Activated B cell treated with CpG ODN at 0.5 μM for 24 hours (primary cell): Measurements from ENCODE around the gene ACTL8. TPM values are rescaled to one million over a fixed set of nuclear protein-coding genes. Genes with fewer than 3 reads are reported as not detected.

ENCODE experiments used
- ATAC-seq: fragments of 200-7000 bp; cut with Tn5 transposase; one replicate; pipeline ENCODE4 v1.10.0; 2021; ENCODE audit warnings: low read depth, mild to moderate bottlenecking, moderate library complexity
- CTCF ChIA-PET: fragments of 350-600 bp; sonication (Branson Sonifier 250); formaldehyde crosslinking; loops from one replicate; lab custom pipeline; 2021; ENCODE audit warnings: antibody characterized with exemption; lab: Charles Lee
- POLR2A ChIA-PET: fragments of 350-600 bp; sonication (Branson Sonifier 250); formaldehyde crosslinking; loops from one replicate; lab custom pipeline; 2021; ENCODE audit warnings: antibody characterized with exemption; lab: Charles Lee
- DNase-seq: peaks from one replicate; pipeline ENCODE4 v3.0.0; 2022
- H3K27ac Mint-ChIP-seq: one replicate; pipeline ENCODE4 v1.8.0; 2020; ENCODE audit warnings: mixed read lengths
- H3K27me3 Mint-ChIP-seq: one replicate; pipeline ENCODE4 v1.8.0; 2021; ENCODE audit warnings: mixed read lengths
- H3K36me3 Mint-ChIP-seq: one replicate; pipeline ENCODE4 v1.8.0; 2021; ENCODE audit warnings: low read depth, mixed read lengths
- H3K4me1 Mint-ChIP-seq: one replicate; pipeline ENCODE4 v1.8.0; 2021; ENCODE audit warnings: mixed read lengths
- H3K4me3 Mint-ChIP-seq: one replicate; pipeline ENCODE4 v1.8.0; 2020; ENCODE audit warnings: mild to moderate bottlenecking, mixed read lengths
- H3K9me3 Mint-ChIP-seq: one replicate; pipeline ENCODE4 v1.8.0; 2020; ENCODE audit warnings: mixed read lengths
- intact Hi-C: fragments of 100-400 bp; cut with micrococcal nuclease; formaldehyde crosslinking; loops from one replicate; pipeline ENCODE4 v1.15.1; 2024
- total RNA-seq: library from RNA; stranded (reverse); gene quantifications from 2 replicates; pipeline ENCODE4 v1.2.3, GENCODE V29; 2022
- TF ChIP-seq, protein P1 (sequence below): fragments of 200-600 bp; IDR thresholded peaks from one replicate; pipeline ENCODE4 v1.8.0; 2022; ENCODE audit warnings: antibody characterized with exemption, mild to moderate bottlenecking

ACTL8 gene
- total RNA-seq, 1 donor from 2014 or later, result not detected

DNA sequence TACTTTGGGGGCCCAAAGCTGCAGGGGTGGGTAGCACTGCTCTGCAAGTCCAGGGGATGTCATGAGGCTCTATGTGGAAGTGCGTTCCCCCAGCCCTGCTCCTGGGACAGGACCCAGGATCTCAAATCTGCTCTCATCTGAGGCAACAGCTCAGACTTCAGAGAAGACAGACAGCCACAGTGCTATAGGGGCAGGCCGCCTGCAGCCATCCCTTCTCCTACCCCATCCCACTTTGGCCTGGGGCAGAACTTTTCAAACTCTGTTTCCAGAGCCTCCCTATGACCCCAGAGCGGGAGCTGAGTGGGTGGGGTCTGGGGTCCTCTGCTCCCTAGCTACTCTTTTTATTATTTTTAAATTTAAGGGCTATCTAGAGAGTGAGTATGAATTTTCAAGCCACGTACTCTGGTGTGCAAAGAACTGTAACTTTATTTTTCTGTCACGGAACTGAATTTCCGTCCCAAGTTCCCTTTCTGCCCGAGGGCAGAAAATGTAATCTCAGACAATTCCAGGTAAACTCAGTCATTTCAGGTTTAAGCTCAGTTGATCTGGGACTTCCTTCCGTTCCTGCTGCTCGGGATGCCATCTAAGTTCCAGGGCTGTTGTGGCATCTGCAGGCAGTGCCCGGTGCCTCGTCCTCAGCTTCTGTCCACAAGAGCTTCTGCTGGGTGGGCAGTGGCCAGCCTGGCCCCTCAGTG is 98.3 kb downstream of the ACTL8 start:
- H3K4me1 Mint-ChIP-seq, result no peaks in the 10 kb centered on the region
- H3K4me3 Mint-ChIP-seq, result no peak overlapping the region
- ATAC-seq, result no peak
- CTCF ChIA-PET, result no interaction called here
- H3K27me3 Mint-ChIP-seq, result peaks cover 7% of the 10 kb centered on the region
- DNase-seq, result no peak
- TF ChIP-seq, protein P1, sequence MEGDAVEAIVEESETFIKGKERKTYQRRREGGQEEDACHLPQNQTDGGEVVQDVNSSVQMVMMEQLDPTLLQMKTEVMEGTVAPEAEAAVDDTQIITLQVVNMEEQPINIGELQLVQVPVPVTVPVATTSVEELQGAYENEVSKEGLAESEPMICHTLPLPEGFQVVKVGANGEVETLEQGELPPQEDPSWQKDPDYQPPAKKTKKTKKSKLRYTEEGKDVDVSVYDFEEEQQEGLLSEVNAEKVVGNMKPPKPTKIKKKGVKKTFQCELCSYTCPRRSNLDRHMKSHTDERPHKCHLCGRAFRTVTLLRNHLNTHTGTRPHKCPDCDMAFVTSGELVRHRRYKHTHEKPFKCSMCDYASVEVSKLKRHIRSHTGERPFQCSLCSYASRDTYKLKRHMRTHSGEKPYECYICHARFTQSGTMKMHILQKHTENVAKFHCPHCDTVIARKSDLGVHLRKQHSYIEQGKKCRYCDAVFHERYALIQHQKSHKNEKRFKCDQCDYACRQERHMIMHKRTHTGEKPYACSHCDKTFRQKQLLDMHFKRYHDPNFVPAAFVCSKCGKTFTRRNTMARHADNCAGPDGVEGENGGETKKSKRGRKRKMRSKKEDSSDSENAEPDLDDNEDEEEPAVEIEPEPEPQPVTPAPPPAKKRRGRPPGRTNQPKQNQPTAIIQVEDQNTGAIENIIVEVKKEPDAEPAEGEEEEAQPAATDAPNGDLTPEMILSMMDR, result no peak
- intact Hi-C loops, result no loop called here
- H3K36me3 Mint-ChIP-seq, result no peaks in the 10 kb centered on the region
- H3K9me3 Mint-ChIP-seq, result no peaks in the 10 kb centered on the region
- no peak overlapping the region for H3K27ac Mint-ChIP-seq
- POLR2A ChIA-PET, result no interaction called here

DNA sequence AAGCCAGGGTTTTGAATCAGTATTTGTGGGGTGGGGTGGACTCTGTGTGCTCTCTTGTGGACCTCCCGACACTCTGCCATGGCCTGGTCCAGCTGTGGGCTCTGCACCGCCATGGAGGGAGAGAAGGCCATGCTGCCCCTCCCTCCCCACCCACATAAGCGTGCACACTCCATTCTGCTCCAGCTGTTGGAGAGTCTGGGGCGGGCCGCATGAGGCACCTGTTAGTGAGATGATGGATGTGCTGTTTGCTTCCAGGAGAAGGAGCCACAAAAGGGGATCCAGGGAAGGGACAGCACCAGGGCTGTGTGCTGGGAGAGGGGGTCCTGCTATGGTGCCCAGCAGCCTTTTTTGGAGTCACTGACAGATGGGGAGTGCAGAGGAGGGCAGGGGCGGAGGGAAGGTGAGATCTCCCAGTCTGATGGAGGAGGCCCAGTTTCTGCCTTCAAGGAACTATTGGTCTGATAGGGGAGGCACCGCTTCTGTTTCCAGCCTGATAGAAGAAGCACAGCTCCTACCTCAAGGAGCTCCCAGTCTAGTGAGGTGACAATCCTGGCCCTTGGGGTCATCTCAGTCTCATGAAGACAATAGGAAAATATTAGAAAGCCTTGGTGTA is 101.5 kb downstream of the ACTL8 start:
- no peaks in the 10 kb centered on the region for H3K9me3 Mint-ChIP-seq
- TF ChIP-seq, protein P1, result no peak
- ATAC-seq, result no peak
- DNase-seq, result no peak
- H3K4me3 Mint-ChIP-seq, result no peak overlapping the region
- intact Hi-C loops, result no loop called here
- CTCF ChIA-PET, result no interaction called here
- no peaks in the 10 kb centered on the region for H3K4me1 Mint-ChIP-seq
- POLR2A ChIA-PET, result no interaction called here
- H3K36me3 Mint-ChIP-seq, result no peaks in the 10 kb centered on the region
- H3K27me3 Mint-ChIP-seq, result peaks cover 7% of the 10 kb centered on the region
- H3K27ac Mint-ChIP-seq, result no peak overlapping the region

- Mint-ChIP-seq H3K27me3 (peaks cover 7% of the 10 kb centered on the region), H3K9me3 (no peaks in the 10 kb centered on the region), H3K27ac (no peak overlapping the region), H3K4me1 (no peaks in the 10 kb centered on the region), H3K4me3 (no peak overlapping the region), H3K36me3 (no peaks in the 10 kb centered on the region)
- ChIA-PET CTCF (no interaction called here), POLR2A (no interaction called here)
- no peak for ATAC-seq
- TF ChIP-seq, protein P1, result no peak
- no peak for DNase-seq
- intact Hi-C loops, result no loop called here
These were observed 102.0 kb downstream of the ACTL8 start for GRCh38 chr1:17857109-17857499.

DNA sequence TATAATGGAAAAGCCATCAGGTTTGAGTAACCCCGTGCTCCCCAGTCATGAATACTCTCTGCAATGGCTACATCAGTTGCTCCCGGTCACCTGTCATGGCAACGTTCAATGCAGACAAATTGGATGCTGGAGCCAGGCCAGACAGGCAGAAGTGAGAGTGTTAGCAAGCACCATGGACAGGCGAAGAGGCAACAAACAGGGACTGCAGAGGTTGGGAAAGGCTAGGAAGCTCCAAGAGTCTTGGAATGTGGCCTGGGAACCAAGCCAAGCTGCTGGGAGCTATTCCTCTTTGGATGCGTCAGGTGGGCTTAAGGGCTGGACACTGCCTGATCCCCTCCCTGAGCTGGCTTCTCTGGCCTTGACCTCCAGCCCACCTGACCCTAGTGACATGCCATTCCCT is 102.9 kb downstream of the ACTL8 start:
- DNase-seq (no peak), ATAC-seq (no peak)
- no peak overlapping the region for H3K4me3 Mint-ChIP-seq
- H3K4me1 Mint-ChIP-seq, result no peaks in the 10 kb centered on the region
- POLR2A ChIA-PET, result no interaction called here
- TF ChIP-seq, protein P1, result no peak
- no peak overlapping the region for H3K27ac Mint-ChIP-seq
- CTCF ChIA-PET, result no interaction called here
- no peaks in the 10 kb centered on the region for H3K9me3 Mint-ChIP-seq
- H3K27me3 Mint-ChIP-seq, result peaks cover 7% of the 10 kb centered on the region
- intact Hi-C loops, result no loop called here
- H3K36me3 Mint-ChIP-seq, result no peaks in the 10 kb centered on the region

- no peak overlapping the region for H3K4me3 Mint-ChIP-seq
- no peaks in the 10 kb centered on the region for H3K4me1 Mint-ChIP-seq
- intact Hi-C loops, result no loop called here
- H3K9me3 Mint-ChIP-seq, result no peaks in the 10 kb centered on the region
- TF ChIP-seq, protein P1, result no peak
- no peaks in the 10 kb centered on the region for H3K27me3 Mint-ChIP-seq
- DNase-seq (no peak), ATAC-seq (no peak)
- ChIA-PET POLR2A (no interaction called here), CTCF (no interaction called here)
- H3K27ac Mint-ChIP-seq, result no peak overlapping the region
- H3K36me3 Mint-ChIP-seq, result no peaks in the 10 kb centered on the region
These were observed 105.7 kb downstream of the ACTL8 start for GRCh38 chr1:17860812-17861211.
